ENCODE results near the gene PRR15L.
"Not testable (repeated sequence)": the region's sequence is repeated elsewhere in the genome, so short reads cannot be mapped to it uniquely, and the experiment has no call there.

PRR15L gene

GRCh38 chr17:47989159-47989558, 31.5 kb upstream of the PRR15L start:
- DNase-seq (ENCODE audit: low spot score) = no peak

GRCh38 chr17:47988445-47988844, 30.8 kb upstream of the PRR15L start:
- DNase-seq (ENCODE audit: low spot score); FAIRE-seq: not testable (repeated sequence)

More at GRCh38 chr17:47989159-47989558, 31.5 kb upstream of the PRR15L start:
- no peak for FAIRE-seq

- no peak for FAIRE-seq
Measured at GRCh38 chr17:47987240-47987835, 29.7 kb upstream of the PRR15L start.

DNA sequence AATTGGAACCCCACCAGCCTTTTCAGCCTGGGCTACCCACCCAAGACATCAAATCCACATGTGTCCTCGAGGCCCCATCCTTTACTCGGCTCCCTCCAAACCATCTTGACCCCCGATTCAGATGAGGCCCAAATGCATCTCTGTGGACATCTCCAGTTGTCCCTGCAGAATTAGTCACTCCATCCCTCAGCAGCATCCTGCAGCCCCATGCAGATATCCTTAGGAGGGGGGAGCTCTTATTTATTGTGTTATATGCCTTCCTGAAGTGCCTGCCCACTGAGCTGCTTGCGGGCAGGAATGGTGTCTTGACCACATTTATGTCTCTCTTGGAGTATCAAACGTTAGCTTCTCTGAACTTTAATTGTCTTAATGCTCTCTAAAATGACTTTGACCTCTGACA, 28.8 kb upstream of the PRR15L start:
- FAIRE-seq = no peak

More at GRCh38 chr17:47987240-47987835, 29.7 kb upstream of the PRR15L start:
- DNase-seq (ENCODE audit: low spot score) = no peak

DNA sequence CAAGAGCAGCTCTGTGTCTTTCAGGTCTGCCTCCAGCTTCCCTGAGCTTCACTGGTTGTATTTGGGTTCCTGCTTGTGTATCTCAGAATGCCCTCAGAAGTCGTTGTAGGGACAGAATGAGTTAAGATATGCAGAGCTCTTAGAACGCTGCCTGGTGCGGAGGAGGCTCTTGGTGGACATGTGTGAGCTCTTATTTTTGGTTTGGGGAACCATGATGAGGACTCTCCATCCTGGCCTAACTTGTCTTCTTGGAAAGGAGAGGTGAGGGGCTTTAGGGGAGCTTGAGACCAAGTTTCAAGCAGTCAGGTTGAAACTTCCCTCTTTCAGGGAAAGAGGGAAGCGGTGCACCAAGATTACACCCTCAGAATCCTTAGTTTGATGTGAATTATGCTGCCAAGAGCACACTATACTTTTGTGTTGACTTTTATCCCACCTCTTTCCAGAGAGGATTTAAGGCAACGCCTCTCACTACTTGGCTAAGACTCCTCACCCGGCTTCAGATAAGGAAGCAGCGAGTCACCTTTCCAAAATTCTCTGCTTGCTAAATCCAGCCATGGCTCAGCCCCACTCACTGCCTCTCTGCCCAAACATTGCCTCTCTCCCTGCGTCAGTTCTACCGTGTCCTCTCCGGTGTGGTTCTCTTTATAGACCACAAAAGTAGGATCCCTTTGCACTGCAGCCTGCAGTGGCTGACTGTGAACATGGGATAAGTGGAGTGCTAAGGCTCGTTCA, 26.0 kb upstream of the PRR15L start:
- FAIRE-seq (no peak), DNase-seq (ENCODE audit: low spot score) (no peak)

More for the DNA sequence above, 28.8 kb upstream of the PRR15L start:
- no peak for DNase-seq (ENCODE audit: low spot score)

DNA sequence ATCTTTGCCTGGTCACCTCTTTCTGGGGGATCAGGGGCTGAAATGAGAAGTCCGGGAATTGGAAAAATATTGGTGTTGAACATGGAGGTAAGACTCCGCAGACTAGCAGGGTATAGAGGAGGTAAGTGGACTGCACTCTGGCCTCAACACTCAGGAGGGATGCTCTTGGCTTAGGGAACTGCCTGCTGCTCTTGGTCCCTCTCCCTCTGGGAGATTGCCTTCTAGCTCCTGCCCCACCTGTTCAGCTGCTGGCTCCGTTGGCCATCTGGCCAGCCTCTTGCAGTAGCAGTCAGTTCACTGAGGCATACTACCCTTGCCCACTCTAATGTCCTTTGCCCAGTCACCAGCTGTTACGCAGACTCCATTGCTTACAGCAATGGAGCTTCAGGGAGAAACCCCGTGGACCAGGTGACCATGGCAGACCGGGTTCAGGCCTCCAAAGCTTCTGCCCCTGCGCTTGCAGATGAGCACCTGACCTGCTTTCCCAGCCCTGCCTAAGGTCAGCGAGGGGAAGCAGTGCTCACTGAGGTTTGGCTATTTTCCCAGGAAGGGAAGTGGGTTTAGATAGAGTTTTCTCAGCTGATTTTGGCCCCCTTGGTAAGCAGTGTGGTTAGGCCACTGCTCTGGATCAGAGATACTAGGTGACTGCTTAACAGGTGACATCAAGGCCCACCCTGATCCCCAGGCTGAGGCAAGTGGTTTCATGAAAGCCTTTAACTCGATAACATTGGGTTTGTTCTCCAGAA, 25.1 kb upstream of the PRR15L start:
- no peak for FAIRE-seq
- no peak for DNase-seq (ENCODE audit: low spot score)

- FAIRE-seq = no peak
- no peak for DNase-seq (ENCODE audit: low spot score)
Measured at GRCh38 chr17:47982091-47982617, 24.5 kb upstream of the PRR15L start.

DNA sequence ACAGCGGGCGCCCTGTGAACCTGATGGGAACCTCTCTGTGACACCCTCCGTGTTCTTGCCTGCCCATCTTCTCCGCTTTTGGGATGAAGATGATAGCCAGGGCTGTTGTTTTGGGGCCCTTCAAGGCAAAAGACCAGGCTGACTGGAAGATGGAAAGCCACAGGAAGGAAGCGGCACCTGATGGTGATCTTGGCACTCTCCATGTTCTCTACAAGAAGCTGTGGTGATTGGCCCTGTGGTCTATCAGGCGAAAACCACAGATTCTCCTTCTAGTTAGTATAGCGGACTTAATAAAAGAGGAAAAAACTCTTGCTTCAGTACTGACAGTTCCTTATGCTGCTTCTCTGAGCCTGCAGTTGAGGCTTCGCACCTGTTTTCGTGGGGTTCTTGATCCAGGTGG, 23.8 kb upstream of the PRR15L start:
- DNase-seq (ENCODE audit: low spot score) (no peak), FAIRE-seq (no peak)

DNA sequence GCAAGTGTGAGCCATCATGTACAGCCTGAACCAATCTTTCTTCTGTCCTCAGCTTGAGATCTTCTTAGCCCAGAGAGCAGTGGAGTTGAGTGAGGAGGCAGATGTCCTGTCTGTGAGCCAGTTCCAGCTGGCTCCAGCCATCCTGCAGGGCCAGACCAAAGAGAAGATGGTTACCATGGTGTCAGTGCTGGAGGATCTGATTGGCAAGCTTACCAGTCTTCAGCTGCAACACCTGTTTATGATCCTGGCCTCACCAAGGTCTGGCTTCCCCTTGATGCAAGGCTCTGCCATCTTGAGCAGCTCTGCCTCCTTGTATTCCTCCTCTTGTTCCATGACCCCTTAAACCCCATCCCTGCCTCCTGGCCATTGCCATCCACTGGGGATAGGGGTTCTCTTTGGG, 22.9 kb upstream of the PRR15L start:
- FAIRE-seq (no peak), DNase-seq (ENCODE audit: low spot score) (no peak)

DNA sequence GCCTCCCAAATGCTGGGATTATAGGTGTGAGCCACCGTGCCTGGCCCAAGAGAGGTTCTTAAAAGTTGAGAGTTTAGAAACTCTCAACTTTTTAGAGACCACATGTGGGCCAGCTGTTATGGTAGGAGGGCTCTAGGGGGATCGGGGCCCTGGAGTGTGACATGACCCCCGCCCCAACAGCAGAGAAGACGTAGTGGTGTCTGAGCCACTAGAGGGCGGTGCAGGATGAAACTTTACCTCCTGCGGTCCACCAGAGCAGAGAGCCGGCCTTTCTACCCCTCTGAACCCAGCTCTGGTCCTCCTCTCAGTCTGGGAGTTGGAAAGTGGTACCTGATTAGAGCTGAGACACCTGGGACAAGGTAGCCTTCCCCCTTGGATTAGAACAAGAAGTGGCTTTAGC, 20.6 kb upstream of the PRR15L start:
- FAIRE-seq (no peak), DNase-seq (ENCODE audit: low spot score) (peak; percentile 46)

DNA sequence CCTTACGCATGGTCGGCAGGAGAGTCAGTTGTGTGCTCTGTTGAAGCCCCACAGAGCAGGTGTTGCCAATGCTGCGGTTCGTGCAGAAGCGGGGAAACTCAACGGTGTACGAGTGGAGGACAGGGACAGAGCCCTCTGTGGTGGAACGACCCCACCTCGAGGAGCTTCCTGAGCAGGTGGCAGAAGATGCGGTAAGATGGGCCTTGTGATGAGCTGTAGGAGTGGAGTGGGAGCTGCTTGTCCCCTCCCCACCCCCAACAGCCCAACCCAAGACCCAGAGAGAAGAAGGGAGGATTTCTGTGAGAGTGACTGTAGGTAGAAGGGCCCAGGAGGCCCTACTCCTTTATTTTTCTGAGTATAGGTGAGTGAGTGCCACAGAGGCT, 18.1 kb upstream of the PRR15L start:
- FAIRE-seq = no peak
- DNase-seq (ENCODE audit: low spot score) = no peak

GRCh38 chr17:47975189-47975822, 17.6 kb upstream of the PRR15L start:
- no peak for FAIRE-seq
- DNase-seq (ENCODE audit: low spot score) = no peak

- no peak for DNase-seq (ENCODE audit: low spot score)
- FAIRE-seq = no peak
Measured at GRCh38 chr17:47973541-47973940, 15.9 kb upstream of the PRR15L start.

DNA sequence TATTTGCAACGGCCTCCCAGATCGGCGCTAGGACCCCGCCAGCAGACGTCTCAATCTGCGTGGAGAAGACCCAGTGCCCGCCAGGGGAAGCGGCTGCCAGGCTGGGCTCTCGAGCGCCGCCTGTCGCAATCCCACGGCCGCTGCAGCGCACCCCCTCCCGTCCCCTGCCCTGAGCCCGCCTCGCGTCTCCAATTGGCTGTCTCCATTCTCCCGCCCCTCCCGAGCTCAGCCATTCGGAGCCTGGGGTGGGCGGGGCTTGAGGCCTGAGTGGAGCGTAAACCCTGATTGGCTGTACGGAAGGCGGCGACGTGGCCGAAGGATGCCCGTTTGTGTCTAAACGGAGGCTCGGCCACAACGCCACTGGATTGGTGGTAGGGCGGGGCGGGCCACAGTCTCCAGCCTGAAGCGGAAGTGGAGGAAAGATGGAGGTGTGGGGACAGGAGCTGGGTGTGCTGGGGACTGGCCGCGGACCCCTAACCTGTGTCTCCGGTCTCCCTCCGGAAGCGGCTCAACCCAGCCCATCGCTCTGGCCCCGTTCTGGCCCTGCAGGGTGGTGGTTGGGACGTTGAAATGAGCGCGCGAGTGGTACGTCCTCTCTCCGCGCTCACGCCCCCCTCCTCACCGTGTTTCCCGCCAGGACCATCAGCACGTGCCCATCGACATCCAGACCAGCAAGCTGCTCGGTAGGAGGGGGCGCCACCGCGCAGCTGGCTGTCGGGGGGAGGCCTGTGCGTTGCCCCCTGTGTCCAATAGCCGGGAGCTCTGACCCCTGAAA, 13.2 kb upstream of the PRR15L start, which contains the start of gene CDK5RAP3:
Gene CDK5RAP3, plus strand, starts transcription at position 389 of the 775 bp plus-strand sequence. Its CDS starts 34 bp downstream, at position 423.
- DNase-seq (ENCODE audit: low spot score) (peak; percentile 99), FAIRE-seq (peak; percentile 92)

GRCh38 chr17:47969930-47970724, 12.4 kb upstream of the PRR15L start:
- DNase-seq (ENCODE audit: low spot score) (no peak), FAIRE-seq (no peak)

GRCh38 chr17:47968836-47969235, 11.2 kb upstream of the PRR15L start:
- FAIRE-seq (no peak), DNase-seq (ENCODE audit: low spot score) (no peak)

- DNase-seq (ENCODE audit: low spot score) = no peak
- no peak for FAIRE-seq
Measured at GRCh38 chr17:47967607-47968252, 10.0 kb upstream of the PRR15L start.

DNA sequence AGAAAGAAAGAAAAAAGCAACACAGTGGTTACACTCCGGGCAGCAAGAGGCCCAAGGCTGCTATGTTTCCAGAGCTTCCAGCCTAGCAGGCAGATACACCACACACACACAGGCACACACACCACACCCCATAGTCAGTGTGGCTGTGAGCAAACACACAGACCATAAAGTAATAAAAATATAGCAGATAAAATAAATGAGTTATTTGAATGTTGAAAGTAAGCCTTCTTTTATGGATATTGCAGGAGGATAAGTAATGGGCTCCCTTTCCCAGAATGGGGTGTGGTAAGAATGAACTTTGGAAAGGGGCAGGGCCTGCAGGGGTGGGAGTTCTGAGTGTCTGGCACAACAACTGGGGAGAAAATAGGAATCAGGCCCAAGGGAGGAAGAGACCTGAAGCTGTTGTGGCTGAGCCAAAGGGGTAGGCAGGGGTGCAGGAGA, 8.4 kb upstream of the PRR15L start:
- FAIRE-seq (no peak), DNase-seq (ENCODE audit: low spot score) (no peak)

DNA sequence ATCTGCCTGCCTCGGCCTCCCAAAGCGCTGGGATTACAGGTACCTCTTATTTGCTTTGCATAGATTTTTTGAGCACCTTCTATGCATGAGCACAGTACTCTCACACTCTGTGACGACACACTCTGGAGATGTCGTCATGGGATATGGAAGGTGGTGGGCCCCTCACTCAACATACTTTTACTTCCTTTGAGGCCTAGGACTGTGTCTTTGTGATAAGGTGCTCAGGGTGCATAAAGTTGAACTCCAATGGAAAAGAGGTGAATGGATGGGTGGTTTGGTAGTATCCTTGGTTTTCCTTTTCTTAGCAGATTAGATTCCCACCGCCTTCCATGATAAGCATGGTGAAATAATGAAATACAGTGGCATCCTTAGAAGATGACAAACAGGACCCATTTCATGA, 7.2 kb upstream of the PRR15L start:
- FAIRE-seq (no peak), DNase-seq (ENCODE audit: low spot score) (no peak)

Data from urothelium cell line (cell line).